HL-60 (cell line): ENCODE data around the gene PHC2.

Experiments
- GABPA ChIP-seq: IDR thresholded peaks from 2 replicates; pipeline ENCODE4 v1.6.1; 2012; ENCODE audit warnings: low read depth
- POLR2AphosphoS5 ChIP-seq: IDR thresholded peaks from 2 replicates; pipeline ENCODE4 v1.6.1; 2012; ENCODE audit warnings: low read depth
- TF ChIP-seq, protein P1 (sequence below): IDR thresholded peaks from one replicate; pipeline ENCODE4 v1.5.1; 2011; ENCODE audit warnings: low read length, control low read depth, inconsistent platforms; ENCODE audit not compliant: insufficient read depth

- TF ChIP-seq, protein P1, sequence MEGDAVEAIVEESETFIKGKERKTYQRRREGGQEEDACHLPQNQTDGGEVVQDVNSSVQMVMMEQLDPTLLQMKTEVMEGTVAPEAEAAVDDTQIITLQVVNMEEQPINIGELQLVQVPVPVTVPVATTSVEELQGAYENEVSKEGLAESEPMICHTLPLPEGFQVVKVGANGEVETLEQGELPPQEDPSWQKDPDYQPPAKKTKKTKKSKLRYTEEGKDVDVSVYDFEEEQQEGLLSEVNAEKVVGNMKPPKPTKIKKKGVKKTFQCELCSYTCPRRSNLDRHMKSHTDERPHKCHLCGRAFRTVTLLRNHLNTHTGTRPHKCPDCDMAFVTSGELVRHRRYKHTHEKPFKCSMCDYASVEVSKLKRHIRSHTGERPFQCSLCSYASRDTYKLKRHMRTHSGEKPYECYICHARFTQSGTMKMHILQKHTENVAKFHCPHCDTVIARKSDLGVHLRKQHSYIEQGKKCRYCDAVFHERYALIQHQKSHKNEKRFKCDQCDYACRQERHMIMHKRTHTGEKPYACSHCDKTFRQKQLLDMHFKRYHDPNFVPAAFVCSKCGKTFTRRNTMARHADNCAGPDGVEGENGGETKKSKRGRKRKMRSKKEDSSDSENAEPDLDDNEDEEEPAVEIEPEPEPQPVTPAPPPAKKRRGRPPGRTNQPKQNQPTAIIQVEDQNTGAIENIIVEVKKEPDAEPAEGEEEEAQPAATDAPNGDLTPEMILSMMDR: no peak
- TF ChIP-seq POLR2AphosphoS5 (no peak), GABPA (no peak)
Observed at GRCh38 chr1:33314416-33314815, 116.5 kb downstream of the PHC2 start.
